Measurements from ENCODE around the gene RNF19B. TPM values are rescaled to one million over a fixed set of nuclear protein-coding genes. Genes with fewer than 3 reads are reported as not detected.

RNF19B gene
- total RNA-seq, 4 donors from 2014 or later = 13.9 to 22.9 (median 17.2) TPM

- no peak overlapping the region for H3K4me3 ChIP-seq
- H3K27ac ChIP-seq = peak overlapping the region in 1 of 4 donors; percentile 28
- no peaks in the 10 kb centered on the region for H3K9me3 ChIP-seq
- no peaks in the 10 kb centered on the region for H3K27me3 ChIP-seq
- TF ChIP-seq CTCF (IDR thresholded peaks at IDR 0.05) (no peak), EP300 (IDR thresholded peaks at IDR 0.05) (no peak), POLR2A (IDR thresholded peaks at IDR 0.05) (no peak)
- WGBS, 2 donors = 71 to 78% methylated on average over 2 of the region's 2 CpGs
- H3K36me3 ChIP-seq = peaks cover 0 to 27% (median 0%) of the 10 kb centered on the region in 3 donors
- peaks cover 0 to 41% (median 13%) of the 10 kb centered on the region in 4 donors for H3K4me1 ChIP-seq
- DNase-seq (ENCODE audit: low spot score in 2 of 2) = no peak
Observed at GRCh38 chr1:33005117-33005837, 40.7 kb upstream of the RNF19B start.

- H3K27me3 ChIP-seq = no peaks in the 10 kb centered on the region
- no peak for TF ChIP-seq POLR2A (IDR thresholded peaks at IDR 0.05)
- no peak for TF ChIP-seq CTCF (IDR thresholded peaks at IDR 0.05)
- no peak for TF ChIP-seq EP300 (IDR thresholded peaks at IDR 0.05)
- no peak overlapping the region for H3K4me3 ChIP-seq
- peaks cover 0 to 27% (median 0%) of the 10 kb centered on the region in 3 donors for H3K36me3 ChIP-seq
- H3K27ac ChIP-seq = no peak overlapping the region
- 88 to 92% methylated on average over 2 of the region's 2 CpGs for WGBS, 2 donors
- H3K4me1 ChIP-seq = peaks cover 0 to 40% (median 11%) of the 10 kb centered on the region in 4 donors
- no peak for DNase-seq (ENCODE audit: low spot score in 2 of 2)
- H3K9me3 ChIP-seq = no peaks in the 10 kb centered on the region
Observed at GRCh38 chr1:33004613-33005012, 40.0 kb upstream of the RNF19B start.

GRCh38 chr1:33003657-33004056 lies 39.0 kb upstream of the RNF19B start:
- no peak for TF ChIP-seq CTCF (IDR thresholded peaks at IDR 0.05)
- TF ChIP-seq POLR2A (IDR thresholded peaks at IDR 0.05) = no peak
- no peak for TF ChIP-seq EP300 (IDR thresholded peaks at IDR 0.05)
- H3K36me3 ChIP-seq = peaks cover 0 to 17% (median 0%) of the 10 kb centered on the region in 3 donors
- H3K4me3 ChIP-seq = no peak overlapping the region
- peaks cover 0 to 39% (median 12%) of the 10 kb centered on the region in 4 donors for H3K4me1 ChIP-seq
- H3K9me3 ChIP-seq = no peaks in the 10 kb centered on the region
- H3K27ac ChIP-seq = no peak overlapping the region
- DNase-seq (ENCODE audit: low spot score in 2 of 2) = no peak
- no peaks in the 10 kb centered on the region for H3K27me3 ChIP-seq
- 78 to 82% methylated on average over 4 of the region's 4 CpGs for WGBS, 2 donors

- no peak overlapping the region for H3K27ac ChIP-seq
- H3K27me3 ChIP-seq = no peaks in the 10 kb centered on the region
- H3K9me3 ChIP-seq = no peaks in the 10 kb centered on the region
- H3K4me3 ChIP-seq = no peak overlapping the region
- WGBS, 2 donors = 84 to 87% methylated on average over 4 of the region's 4 CpGs
- H3K4me1 ChIP-seq = peaks cover 0 to 51% (median 21%) of the 10 kb centered on the region in 4 donors
- H3K36me3 ChIP-seq = peaks cover 0 to under 1% (median 0%) of the 10 kb centered on the region in 3 donors
- TF ChIP-seq CTCF (IDR thresholded peaks at IDR 0.05) (no peak), POLR2A (IDR thresholded peaks at IDR 0.05) (no peak), EP300 (IDR thresholded peaks at IDR 0.05) (no peak)
- DNase-seq (ENCODE audit: low spot score in 2 of 2) = no peak
Observed at GRCh38 chr1:33002006-33002405, 37.4 kb upstream of the RNF19B start.

DNA sequence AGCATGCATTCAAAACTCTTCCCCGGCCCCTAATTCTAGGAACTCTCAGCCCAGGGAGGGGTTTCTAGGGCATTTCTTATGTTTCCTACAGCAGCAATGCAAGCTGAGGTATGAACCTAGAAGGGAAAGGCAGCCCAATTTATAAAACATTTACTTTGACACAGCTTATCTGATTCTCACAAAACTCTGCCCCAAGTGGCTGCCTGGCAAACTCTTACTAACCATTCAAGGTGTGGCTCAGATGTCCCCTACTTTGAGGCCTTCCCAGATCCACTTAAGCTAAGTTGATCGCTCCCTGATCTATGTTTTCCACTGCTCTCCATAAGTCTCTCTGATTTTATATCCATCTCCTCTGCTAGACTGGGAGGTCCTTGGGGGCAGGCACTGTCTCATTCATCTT lies 36.7 kb upstream of the RNF19B start:
- 95 to 96% methylated on average over 2 of the region's 2 CpGs for WGBS, 2 donors
- Histone ChIP-seq H3K9me3 (no peaks in the 10 kb centered on the region), H3K4me1 (peaks cover 0 to 47% (median 20%) of the 10 kb centered on the region in 4 donors)

More for the DNA sequence above, 36.7 kb upstream of the RNF19B start:
- DNase-seq (ENCODE audit: low spot score in 2 of 2) = no peak
- no peaks in the 10 kb centered on the region for H3K36me3 ChIP-seq
- no peaks in the 10 kb centered on the region for H3K27me3 ChIP-seq
- H3K4me3 ChIP-seq = no peak overlapping the region
- no peak overlapping the region for H3K27ac ChIP-seq
- no peak for TF ChIP-seq CTCF (IDR thresholded peaks at IDR 0.05)
- TF ChIP-seq EP300 (IDR thresholded peaks at IDR 0.05) = no peak
- TF ChIP-seq POLR2A (IDR thresholded peaks at IDR 0.05) = no peak

All from tibial nerve (tissue), 4 donors.